ENCODE data around the gene NEDD4.

DNA sequence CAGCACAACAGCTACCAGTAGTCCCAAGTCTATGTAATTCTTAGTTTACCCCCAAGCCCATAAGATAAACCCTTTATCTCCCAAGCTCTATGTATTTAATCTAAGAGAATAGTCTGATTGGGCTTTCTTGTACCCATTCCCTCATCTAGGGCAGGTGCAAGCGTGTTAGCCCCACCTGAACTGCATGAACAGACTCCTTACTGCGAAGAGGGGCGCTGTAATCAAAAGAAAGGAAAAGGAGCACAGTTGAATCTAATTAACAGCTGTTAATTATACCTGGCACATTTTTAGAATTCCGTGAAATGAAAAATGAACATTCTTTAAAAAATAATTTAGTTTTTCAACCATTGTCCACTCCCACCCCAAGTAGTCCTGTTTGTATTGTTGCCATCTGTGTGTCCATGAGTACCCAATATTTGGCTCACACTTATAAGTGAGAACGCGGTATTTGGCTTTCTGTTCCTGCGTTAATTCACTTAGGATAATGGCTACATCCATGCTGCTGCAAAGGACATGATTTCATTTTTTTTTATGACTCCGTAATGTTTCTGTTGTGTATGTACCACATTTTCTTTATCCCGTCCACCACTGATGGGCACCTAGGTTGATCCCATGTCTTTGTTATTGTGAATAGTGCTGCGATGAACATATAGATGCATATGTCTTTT lies 26.5 kb upstream of the NEDD4 start:
- TF ChIP-seq, protein P1, sequence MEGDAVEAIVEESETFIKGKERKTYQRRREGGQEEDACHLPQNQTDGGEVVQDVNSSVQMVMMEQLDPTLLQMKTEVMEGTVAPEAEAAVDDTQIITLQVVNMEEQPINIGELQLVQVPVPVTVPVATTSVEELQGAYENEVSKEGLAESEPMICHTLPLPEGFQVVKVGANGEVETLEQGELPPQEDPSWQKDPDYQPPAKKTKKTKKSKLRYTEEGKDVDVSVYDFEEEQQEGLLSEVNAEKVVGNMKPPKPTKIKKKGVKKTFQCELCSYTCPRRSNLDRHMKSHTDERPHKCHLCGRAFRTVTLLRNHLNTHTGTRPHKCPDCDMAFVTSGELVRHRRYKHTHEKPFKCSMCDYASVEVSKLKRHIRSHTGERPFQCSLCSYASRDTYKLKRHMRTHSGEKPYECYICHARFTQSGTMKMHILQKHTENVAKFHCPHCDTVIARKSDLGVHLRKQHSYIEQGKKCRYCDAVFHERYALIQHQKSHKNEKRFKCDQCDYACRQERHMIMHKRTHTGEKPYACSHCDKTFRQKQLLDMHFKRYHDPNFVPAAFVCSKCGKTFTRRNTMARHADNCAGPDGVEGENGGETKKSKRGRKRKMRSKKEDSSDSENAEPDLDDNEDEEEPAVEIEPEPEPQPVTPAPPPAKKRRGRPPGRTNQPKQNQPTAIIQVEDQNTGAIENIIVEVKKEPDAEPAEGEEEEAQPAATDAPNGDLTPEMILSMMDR (IDR thresholded peaks at IDR 0.05) = no peak
- TF ChIP-seq POLR2A (IDR thresholded peaks at IDR 0.05) = no peak

Data from Peyer's patch (tissue), 4 donors.